Measurements from ENCODE around the gene TPSB2. TPM values are rescaled to one million over a fixed set of nuclear protein-coding genes. Genes with fewer than 3 reads are reported as not detected.

TPSB2 gene
- total RNA-seq, 1 donor from 2014 or later: 36.9 TPM

- no peak for DNase-seq (ENCODE audit: low spot score)
Observed at GRCh38 chr16:1220098-1220728, 9.8 kb downstream of the TPSB2 start.

GRCh38 chr16:1218930-1219611 lies 10.9 kb downstream of the TPSB2 start:
- DNase-seq (ENCODE audit: low spot score): no peak

DNA sequence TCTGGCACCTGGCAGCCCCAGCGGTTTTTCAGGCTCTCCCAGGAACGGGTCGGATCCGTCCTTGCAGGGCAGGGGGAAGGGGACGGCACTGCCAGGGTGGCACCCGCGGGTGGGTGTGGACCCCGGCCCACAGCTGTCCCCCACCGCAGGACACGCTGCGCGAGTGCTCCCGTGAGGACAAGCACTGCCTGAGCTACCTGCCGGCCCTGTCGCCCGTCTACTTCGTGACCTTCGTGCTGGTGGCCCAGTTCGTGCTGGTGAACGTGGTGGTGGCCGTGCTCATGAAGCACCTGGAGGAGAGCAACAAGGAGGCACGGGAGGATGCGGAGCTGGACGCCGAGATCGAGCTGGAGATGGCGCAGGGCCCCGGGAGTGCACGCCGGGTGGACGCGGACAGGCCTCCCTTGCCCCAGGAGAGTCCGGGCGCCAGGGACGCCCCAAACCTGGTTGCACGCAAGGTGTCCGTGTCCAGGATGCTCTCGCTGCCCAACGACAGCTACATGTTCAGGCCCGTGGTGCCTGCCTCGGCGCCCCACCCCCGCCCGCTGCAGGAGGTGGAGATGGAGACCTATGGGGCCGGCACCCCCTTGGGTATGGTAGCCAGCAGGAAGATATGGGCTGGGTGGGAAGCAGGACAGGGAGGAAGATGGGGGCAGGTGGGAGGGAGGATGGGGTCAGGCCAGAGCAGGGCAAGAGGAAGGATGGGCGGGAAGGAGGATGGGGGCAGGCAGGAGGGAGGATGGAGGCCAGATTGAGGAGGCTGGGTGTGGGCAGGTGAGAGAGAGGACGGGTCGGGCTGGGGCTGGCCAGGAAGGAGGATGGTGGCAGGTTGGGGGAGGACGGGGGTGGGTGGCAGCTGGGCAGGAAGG lies 11.7 kb downstream of the TPSB2 start:
- DNase-seq (ENCODE audit: low spot score): no peak

- no peak for DNase-seq (ENCODE audit: low spot score)
Observed at GRCh38 chr16:1217526-1217925, 12.5 kb downstream of the TPSB2 start.

GRCh38 chr16:1216681-1217400 lies 13.1 kb downstream of the TPSB2 start:
- DNase-seq (ENCODE audit: low spot score): no peak

GRCh38 chr16:1216296-1216619 lies 13.7 kb downstream of the TPSB2 start:
- no peak for DNase-seq (ENCODE audit: low spot score)

GRCh38 chr16:1215574-1216295 lies 14.2 kb downstream of the TPSB2 start:
- DNase-seq (ENCODE audit: low spot score): no peak

GRCh38 chr16:1214719-1215118 lies 15.3 kb downstream of the TPSB2 start:
- DNase-seq (ENCODE audit: low spot score): no peak

DNA sequence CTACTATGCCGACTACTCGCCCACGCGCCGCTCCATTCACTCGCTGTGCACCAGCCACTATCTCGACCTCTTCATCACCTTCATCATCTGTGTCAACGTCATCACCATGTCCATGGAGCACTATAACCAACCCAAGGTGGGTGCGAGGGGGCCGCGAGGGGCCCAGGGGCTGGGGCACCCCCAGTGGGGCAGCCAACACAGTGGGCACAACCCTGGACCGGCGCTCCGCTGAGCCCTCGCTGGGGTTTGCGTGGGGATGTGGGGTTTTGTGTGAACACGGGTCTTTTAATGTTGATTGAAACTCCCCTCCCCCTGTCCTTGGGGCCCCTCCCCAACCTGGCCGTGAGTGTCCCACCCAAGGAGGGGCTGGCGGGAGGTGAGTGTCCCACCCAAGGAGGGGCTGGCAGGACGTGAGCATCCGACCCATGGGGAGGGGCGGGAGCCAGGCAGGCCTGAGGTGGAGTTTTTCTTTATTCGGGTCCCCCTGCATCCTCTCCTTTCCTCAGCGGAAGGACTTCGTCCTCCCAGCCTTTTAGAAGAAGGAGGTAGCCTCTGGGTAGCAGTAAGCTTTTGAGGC lies 16.1 kb downstream of the TPSB2 start:
- no peak for DNase-seq (ENCODE audit: low spot score)

DNA sequence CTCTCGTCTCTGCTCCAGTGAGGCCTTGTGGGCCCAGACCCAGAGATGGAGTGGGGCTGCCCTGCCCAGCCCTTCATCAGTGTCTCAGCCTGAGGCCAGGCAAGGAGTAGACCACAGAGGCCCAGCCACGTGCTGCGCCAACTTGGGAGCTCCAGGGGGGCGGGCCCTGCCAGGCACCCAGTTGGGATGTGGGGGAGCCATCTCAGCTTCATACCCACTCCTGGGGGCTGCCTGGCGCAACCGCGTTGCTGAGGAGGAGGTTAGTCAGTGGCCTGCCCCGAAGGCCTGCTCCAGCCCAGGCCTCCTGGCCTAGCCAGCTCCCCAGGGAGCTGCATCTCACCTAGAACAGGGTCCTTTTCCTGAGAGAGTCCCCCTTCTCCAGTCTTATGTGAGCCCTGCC lies 16.8 kb downstream of the TPSB2 start:
- DNase-seq (ENCODE audit: low spot score): no peak

DNA sequence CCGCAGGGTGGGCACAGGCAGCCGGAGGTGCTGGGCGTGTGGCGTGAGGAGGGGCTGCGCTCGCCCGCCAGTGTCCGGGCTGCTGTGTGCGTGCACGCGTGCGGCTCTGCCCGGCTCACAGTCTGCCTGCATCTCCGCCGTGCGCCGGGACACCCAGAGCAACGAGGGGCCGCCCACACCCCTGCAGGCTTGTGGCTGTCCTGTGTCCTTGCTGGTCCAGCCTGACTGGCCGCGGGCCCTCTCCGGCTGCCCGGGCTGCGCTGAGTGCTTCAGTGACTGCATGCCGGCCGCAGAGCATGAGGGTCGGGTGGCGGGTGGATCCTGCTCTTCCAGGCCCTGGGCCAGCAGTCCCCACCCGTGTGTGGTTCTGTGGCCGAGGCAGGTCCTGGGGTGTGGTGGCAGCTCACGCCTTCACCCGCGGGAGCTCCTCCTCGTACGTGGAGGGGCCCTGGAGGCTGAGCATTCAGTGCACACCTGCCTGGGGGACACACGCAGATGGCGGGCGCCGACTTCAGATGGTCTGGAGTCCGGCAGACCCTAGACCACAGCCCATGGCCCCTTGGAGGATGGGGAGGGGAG lies 17.3 kb downstream of the TPSB2 start:
- no peak for DNase-seq (ENCODE audit: low spot score)

DNA sequence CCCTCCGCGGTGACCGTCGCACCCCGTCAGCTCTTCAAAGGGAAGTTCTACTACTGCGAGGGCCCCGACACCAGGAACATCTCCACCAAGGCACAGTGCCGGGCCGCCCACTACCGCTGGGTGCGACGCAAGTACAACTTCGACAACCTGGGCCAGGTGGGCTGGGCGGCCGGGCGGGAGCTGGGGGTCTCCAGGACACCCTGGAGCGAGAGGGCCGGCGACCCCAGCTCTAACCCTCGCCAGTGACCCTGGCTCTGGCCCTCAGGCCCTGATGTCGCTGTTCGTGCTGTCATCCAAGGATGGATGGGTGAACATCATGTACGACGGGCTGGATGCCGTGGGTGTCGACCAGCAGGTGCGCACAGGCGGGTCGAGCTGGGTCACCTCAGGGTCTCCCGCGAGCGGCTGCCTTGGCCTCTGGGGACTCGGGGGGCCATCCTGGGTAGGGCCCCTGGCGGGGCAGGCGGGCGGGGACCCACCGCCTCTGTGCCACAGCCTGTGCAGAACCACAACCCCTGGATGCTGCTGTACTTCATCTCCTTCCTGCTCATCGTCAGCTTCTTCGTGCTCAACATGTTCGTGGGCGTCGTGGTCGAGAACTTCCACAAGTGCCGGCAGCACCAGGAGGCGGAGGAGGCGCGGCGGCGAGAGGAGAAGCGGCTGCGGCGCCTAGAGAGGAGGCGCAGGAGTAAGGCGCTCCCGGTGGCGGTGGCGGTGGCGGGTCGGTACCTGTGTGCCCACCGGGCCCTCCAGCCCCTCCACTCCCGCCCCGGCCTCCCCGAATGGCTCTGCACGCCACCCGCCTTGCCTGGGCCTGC lies 18.3 kb downstream of the TPSB2 start:
- no peak for DNase-seq (ENCODE audit: low spot score)

DNA sequence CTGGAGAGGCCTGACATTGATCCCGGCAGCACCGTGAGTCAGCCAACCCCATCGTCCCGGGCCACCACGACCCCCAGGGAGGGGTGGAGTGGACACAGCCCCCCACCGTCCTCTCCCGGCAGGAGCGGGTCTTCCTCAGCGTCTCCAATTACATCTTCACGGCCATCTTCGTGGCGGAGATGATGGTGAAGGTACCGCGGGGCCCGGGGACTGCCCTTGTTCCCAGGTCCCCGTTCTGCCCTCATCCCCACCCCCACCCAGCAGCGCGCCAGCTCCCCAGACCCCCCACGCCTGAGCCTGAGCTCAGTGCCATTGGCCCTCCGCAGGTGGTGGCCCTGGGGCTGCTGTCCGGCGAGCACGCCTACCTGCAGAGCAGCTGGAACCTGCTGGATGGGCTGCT lies 19.5 kb downstream of the TPSB2 start:
- no peak for DNase-seq (ENCODE audit: low spot score)

DNA sequence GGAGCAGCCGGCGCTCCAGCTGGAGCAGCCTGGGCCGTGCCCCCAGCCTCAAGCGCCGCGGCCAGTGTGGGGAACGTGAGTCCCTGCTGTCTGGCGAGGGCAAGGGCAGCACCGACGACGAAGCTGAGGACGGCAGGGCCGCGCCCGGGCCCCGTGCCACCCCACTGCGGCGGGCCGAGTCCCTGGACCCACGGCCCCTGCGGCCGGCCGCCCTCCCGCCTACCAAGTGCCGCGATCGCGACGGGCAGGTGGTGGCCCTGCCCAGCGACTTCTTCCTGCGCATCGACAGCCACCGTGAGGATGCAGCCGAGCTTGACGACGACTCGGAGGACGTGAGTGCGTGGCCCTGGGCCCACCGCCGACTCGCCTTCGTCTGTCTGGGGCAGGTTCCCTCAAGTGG lies 20.9 kb downstream of the TPSB2 start:
- no peak for DNase-seq (ENCODE audit: low spot score)

GRCh38 chr16:1208239-1208830 lies 21.6 kb downstream of the TPSB2 start:
- no peak for DNase-seq (ENCODE audit: low spot score)

DNA sequence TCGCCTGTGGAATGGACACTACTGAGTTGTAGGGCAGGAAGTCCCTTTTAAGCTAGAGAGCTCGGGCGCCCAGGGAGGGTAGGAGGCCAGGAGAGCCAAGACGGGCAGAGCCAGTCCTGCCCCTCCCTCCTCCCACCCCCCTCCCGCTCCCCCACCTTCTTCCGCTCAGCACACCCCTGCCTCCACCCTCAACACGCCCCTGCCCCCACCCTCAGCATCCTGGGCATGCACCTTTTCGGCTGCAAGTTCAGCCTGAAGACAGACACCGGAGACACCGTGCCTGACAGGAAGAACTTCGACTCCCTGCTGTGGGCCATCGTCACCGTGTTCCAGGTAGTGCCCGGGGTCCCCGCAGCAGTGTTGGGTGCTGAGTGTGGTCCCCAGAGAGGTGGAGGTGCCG lies 23.2 kb downstream of the TPSB2 start:
- no peak for DNase-seq (ENCODE audit: low spot score)

DNA sequence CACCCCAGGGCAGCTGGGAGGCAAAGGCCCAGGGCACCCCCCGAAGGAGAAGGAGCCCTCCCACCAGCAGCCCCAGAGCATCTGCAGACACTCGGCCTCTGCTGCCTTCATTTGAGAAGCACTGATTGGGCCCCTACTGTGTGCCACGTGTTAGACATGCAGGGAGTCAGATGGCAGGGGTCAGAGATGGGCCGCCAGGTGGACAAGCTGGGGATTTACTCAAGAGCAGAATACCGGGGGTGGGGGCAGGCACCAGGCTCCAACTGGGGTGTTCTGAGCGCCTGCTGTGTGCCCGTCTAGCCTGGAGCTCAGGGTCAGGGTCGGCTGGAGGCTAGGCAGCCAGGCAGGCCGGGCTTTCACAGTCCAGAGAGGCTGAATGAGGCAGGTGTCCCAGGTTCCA lies 23.7 kb downstream of the TPSB2 start:
- DNase-seq (ENCODE audit: low spot score): no peak

- no peak for DNase-seq (ENCODE audit: low spot score)
Observed at GRCh38 chr16:1204933-1205332, 25.1 kb downstream of the TPSB2 start.

- no peak for DNase-seq (ENCODE audit: low spot score)
Observed at GRCh38 chr16:1202274-1202673, 27.7 kb downstream of the TPSB2 start.

DNA sequence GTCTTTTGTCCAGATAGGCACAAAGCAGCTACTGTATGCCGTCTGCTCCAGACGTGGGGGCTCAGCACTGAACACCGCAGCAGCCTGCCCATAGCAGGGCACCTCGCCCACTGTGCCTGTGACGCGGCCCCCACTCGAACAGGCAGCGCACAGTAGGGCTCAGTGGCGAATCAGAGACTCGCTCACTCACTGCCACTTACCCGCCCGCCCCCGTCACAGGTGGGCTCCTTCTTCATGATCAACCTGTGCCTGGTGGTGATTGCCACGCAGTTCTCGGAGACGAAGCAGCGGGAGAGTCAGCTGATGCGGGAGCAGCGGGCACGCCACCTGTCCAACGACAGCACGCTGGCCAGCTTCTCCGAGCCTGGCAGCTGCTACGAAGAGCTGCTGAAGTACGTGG lies 28.5 kb downstream of the TPSB2 start:
- DNase-seq (ENCODE audit: low spot score): no peak

Data from ureter (tissue), 1 donor.